ENCODE results near the gene CHAF1B.

The CHAF1B gene

DNA sequence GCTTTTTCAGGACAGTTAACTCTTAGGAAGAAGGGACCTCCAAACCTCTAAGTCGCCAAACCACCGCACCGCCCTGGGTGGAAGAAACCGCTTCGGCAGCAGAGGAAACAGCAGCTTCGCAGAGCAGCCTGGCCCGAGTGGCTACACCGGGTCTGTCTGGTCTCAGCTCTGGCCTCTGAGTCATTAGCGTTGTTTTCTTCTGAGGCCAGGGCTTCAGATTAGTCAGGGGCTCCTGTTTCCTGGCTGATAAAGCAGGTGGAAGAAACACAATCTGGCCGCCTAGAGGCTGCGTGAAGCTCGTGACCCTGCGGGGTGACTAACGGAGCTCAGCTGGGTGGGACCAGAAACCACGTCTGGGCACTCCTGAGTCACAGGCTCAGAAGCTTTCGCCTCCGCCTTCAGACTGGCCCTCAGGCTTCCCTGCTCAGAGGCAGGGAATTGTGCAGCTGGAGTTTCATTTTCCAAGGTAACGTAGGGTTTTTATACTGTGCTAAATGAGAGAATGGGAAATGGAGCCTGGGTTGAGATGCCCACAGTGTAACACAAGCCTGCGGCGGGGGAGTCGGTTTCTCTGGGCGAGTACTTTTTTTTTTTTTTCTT is 44.9 kb downstream of the CHAF1B start:
- peak; percentile 49 for DNase-seq

DNA sequence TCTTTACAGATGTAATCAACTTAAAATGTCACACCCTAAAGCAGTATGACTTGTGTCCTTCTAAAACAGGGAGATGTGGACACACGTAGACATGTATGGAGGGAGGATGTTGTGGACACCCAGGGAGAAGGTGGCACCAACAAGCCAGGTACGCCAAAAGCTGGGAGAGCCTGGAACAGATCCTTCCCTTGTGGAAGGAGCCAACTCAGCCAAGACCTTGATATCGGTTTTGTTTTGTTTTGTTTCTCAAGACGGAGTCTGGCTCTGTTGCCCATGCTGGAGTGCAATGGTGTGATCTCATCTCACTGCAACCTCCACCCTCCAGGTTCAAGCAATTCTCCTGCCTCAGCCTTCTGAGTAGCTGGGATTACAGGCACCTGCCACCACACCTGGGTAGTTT is 45.6 kb downstream of the CHAF1B start:
- no peak for DNase-seq

- no peak for DNase-seq
Observed at GRCh38 chr21:36431252-36431651, 46.1 kb downstream of the CHAF1B start.

DNA sequence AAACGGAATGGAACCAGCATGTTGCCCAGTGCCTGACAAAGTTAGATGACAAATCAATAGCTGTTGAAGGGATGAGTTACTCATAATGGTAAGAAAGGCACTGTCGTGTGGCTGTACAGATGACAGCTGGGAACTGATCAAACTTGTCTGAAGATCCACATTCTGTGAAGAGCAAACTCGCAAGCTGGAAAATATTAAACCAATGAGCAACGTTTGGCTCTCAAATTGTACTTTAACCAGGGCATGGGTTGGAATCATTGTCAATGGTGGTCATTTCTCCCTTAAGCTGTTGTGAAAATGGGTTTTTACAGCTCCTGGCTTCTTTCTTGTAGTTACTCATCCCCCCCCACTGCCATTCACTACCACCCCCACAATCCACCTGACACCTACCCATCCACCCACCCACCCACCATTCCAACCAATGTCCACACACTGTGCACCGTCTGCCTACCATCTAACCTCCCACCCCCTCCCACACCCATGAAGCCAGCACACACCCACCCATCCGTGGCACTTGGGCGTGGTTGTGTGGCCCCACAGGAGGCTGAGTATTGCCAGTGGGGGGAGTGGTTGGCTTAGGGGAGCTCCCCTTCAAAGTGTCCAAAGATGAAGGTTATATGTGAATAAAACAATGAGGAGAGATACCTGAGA is 48.0 kb downstream of the CHAF1B start:
- DNase-seq = no peak

GRCh38 chr21:36434144-36434543 is 49.0 kb downstream of the CHAF1B start:
- no peak for DNase-seq

- DNase-seq = no peak
Observed at GRCh38 chr21:36436829-36437744, 51.9 kb downstream of the CHAF1B start.

- no peak for DNase-seq
Observed at GRCh38 chr21:36437745-36438128, 52.5 kb downstream of the CHAF1B start.

DNA sequence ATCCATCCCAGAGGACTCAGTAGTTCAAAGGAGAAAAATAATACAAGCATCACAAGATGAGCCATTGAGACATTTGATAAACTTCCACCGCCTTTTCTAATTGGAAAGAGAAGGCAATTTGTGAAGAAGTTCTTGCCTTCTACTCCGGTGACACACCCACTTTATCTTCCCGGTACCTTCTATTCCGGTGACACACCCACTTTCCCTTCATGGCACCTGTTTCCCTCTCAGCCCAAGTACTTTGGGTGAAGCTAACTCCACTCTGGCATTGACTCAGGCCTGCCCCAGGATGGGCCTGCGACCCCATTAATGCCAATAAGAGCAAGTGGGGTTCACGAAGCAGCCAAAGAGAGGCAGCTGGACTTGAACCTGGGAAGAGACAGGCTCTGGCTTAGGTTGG is 56.5 kb downstream of the CHAF1B start:
- DNase-seq = no peak

- DNase-seq = no peak
Observed at GRCh38 chr21:36446301-36446700, 61.1 kb downstream of the CHAF1B start.

DNA sequence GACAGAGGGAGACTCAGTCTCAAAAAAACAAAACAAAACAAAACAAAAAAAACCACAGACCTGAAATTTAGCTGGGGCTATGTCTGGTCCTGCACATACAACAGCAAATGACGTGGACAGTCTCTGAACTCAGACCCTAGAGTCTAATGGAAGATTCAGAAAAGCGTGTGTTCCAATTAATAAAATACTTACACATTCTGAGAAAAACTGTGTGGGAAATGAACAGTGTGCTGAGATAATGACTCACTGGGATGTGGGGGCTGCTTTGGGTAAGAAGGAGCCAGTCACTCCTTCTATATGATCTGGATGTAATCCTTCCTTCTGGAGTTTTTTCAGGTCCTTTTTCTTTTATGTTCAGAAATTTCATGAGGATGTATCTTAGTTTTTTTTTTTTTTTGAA is 65.3 kb downstream of the CHAF1B start:
- DNase-seq = no peak

- no peak for DNase-seq
Observed at GRCh38 chr21:36451506-36451905, 66.3 kb downstream of the CHAF1B start.

DNA sequence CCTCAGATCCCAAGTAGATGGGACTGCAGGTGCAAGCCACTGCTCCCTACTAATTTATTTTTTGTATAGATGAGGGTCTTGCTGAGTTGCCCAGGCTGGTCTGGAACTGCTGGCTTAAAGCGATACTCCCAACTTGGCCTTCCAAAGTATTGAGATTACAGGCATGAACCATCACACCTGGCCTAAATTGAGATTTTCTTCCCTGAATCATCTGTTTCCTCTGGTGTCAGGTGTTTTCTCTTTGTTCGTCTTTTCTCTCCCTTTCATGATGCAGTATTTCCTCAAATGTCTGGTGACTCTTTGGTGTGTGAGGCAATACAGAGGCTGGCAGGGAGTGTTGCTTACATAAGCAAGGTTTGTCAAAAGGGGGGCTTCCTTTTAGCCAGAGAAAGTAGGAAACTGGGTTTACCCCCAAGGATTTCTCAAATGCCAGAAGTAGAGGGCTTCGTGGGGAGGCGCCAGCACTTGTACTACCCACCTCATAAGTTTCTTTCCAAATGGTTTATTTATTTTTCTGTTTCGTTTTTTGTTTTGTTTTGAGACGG is 67.2 kb downstream of the CHAF1B start:
- no peak for DNase-seq

DNA sequence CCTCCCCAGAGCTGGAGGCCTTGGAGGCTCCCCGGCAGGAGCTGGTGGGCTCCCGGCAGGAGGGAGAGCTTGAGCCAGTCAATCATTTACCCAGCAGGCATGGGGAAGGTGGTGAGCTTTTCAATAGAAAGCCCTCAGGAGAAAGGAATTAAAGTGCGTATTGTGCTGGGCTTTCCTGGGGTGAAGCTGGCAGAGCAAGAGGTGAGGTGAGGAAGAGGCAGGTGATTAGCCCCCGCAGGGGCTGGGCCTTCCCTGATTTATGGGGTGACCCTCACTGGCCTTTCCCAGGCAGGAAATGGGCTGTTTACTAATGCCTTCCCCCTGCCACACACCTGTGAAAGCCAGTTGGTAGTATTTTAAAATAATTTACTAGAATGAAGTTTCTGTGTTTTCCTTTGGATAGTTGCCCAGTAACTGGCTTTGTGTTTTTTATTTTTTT is 68.9 kb downstream of the CHAF1B start:
- DNase-seq = no peak

DNA sequence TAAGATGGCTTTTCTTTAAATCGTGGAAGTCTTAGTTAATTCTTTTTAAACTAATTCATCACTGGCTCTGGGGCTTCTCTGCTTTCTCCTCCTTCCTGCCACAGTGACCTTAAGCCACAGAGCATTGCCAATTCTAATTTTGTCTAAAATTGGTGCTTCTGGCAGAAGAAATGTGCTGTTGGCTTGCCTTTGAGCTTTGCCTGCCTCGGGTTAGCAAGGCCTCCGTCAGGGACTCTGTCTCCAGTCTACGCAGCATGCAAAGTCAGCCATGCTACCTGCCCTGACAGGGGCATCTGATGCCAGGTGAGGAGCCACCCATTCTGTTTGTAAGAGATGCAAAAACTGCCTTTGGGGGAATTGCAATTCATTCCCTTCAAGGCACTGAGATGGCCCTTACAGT is 69.5 kb downstream of the CHAF1B start:
- no peak for DNase-seq

DNA sequence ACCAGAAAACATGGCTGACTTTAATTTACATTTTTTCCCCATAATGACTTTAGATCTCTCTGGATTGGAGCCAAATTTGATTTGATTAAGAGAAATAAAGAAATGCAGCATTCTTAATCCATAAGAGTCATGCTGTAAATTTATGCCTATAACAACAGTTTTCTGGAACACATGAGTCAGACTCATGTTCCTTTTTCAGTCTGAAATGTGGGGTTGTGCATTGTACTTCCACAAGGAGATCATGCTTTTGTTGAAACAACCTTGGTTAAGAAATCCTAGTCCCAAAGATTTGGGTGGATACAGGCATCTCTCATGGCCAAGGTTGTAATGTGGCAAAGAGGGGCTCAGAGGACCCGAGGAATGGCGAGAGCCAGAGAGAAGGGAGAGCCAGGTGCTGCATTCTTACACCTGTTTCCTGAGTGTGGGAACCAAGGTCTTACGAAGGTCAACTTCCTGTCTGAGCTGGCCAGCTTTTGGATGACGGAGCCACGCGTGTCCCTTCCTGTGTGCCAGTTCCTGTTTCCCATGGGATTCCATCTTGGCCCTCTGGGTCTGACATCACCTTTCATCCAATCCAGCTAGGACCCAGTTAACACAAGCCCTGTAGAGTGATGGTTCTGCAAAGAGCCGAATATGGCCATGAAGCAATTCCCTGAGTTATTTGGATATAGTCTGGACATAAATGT is 71.7 kb downstream of the CHAF1B start:
- no peak for DNase-seq

- no peak for DNase-seq
Observed at GRCh38 chr21:36459098-36459497, 73.9 kb downstream of the CHAF1B start.

DNA sequence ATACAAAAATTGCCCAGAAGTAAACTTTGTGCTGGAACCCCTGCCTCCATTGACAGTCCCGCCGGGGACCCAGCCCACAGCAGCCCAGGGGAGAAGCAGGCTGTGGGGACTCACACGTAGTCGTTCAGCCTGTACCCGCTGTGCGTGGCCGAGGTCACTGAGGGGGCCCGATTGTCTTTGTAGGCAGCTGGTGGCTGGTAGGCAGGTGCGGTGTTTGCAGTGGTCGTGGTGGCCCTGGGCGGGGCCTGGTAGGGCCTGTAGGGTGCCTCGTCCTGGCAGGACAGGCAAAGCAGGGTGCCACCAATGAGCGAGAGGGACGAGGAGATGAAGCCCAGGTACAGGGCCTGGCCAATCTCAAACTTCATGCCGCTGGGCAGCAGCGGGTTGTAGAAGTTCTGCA is 75.7 kb downstream of the CHAF1B start:
- no peak for DNase-seq

- no peak for DNase-seq
Observed at GRCh38 chr21:36461277-36461917, 76.2 kb downstream of the CHAF1B start.

GRCh38 chr21:36461918-36462486 is 76.8 kb downstream of the CHAF1B start:
- DNase-seq = no peak

- no peak for DNase-seq
Observed at GRCh38 chr21:36463204-36463603, 78.0 kb downstream of the CHAF1B start.

- DNase-seq = no peak
Observed at GRCh38 chr21:36463991-36464390, 78.8 kb downstream of the CHAF1B start.

GRCh38 chr21:36464590-36464989 is 79.4 kb downstream of the CHAF1B start:
- DNase-seq = no peak
